Natural killer cell (primary cell): ENCODE results near the gene ZBTB7B. TPM values are rescaled to one million over a fixed set of nuclear protein-coding genes. Genes with fewer than 3 reads are reported as not detected.

Experiments used
- ATAC-seq, 3 donors: fragments of 150-1000 bp in 2 of 3; fragments of 200-7000 bp in 1 of 3; cut with Tn5 transposase; 1 replicate in 1 of 3; 2 replicates in 2 of 3; pipeline ENCODE4 v1.10.0; 2021; ENCODE audit warnings: mild to moderate bottlenecking in 2 of 3, moderate library complexity in 2 of 3
- DNase-seq, 2 donors: peaks; one replicate each; pipeline versions ENCODE4 v3.0.0 to v3.0.0-alpha.2; 2013 to 2021; ENCODE audit warnings: mixed read lengths in 1 of 2
- H3K27ac ChIP-seq: one replicate; pipeline ENCODE4 v1.5.1; 2013; ENCODE audit warnings: mild to moderate bottlenecking, low read length
- H3K27me3 ChIP-seq: one replicate; pipeline ENCODE4 v1.6.1; 2013; ENCODE audit warnings: low read length; ENCODE audit not compliant: control insufficient read depth, insufficient read depth
- H3K36me3 ChIP-seq: one replicate; pipeline ENCODE4 v1.6.1; 2013; ENCODE audit warnings: low read length; ENCODE audit not compliant: control insufficient read depth, insufficient read depth
- H3K4me1 ChIP-seq: one replicate; pipeline ENCODE4 v1.6.1; 2013; ENCODE audit warnings: low read length; ENCODE audit not compliant: control insufficient read depth, insufficient read depth
- H3K4me3 ChIP-seq: one replicate; pipeline ENCODE4 v1.5.1; 2013; ENCODE audit warnings: low read length
- H3K9me3 ChIP-seq: one replicate; pipeline ENCODE4 v1.6.1; 2013; ENCODE audit warnings: low read length; ENCODE audit not compliant: control insufficient read depth, insufficient read depth
- H3K27ac Mint-ChIP-seq, 2 donors: one replicate each; pipeline ENCODE4 v1.8.0; 2022; ENCODE audit warnings: mild to moderate bottlenecking in 2 of 2, mixed read lengths in 2 of 2, moderate library complexity in 1 of 2
- H3K27me3 Mint-ChIP-seq, 2 donors: one replicate each; pipeline ENCODE4 v1.8.0; 2022; ENCODE audit warnings: low read depth in 2 of 2, mixed read lengths in 2 of 2
- H3K36me3 Mint-ChIP-seq: one replicate; pipeline ENCODE4 v1.8.0; 2022; ENCODE audit warnings: mixed read lengths
- H3K4me1 Mint-ChIP-seq, 2 donors: one replicate each; pipeline ENCODE4 v1.8.0; 2022; ENCODE audit warnings: mixed read lengths in 2 of 2
- H3K4me3 Mint-ChIP-seq: one replicate; pipeline ENCODE4 v1.8.0; 2022; ENCODE audit warnings: mild to moderate bottlenecking, moderate library complexity, mixed read lengths
- H3K9me3 Mint-ChIP-seq, 2 donors: one replicate each; pipeline ENCODE4 v1.8.0; 2022; ENCODE audit warnings: mixed read lengths in 2 of 2
- whole genome bisulfite sequencing: methylation state at CpG from one replicate; pipeline ENCODE4 v1.1.7; 2013; ENCODE audit warnings: missing lambda C conversion rate; ENCODE audit not compliant: insufficient coverage; 5-methylcytosine and 5-hydroxymethylcytosine counted together
- intact Hi-C: fragments of 100-400 bp; cut with micrococcal nuclease; formaldehyde crosslinking; loops from one replicate; pipeline ENCODE4 v1.14.2; 2022
- total RNA-seq, 4 donors: library from RNA; stranded (reverse); fragments of 120-200 nt in 1 of 4; gene quantifications; one replicate each; pipeline versions ENCODE4 v1.2.3 to v1.2.4, GENCODE V29; 2013 to 2022
- TF ChIP-seq, protein P1 (sequence below): fragments of 200-600 bp; IDR thresholded peaks from one replicate; pipeline ENCODE4 v1.8.0; 2022; ENCODE audit warnings: antibody characterized with exemption

The ZBTB7B gene
- total RNA-seq, 3 donors from 2014 or later (not counting 1 experiment from before 2014, with no cell fraction given): 61.2 to 75.4 (median 63.3) TPM

DNA sequence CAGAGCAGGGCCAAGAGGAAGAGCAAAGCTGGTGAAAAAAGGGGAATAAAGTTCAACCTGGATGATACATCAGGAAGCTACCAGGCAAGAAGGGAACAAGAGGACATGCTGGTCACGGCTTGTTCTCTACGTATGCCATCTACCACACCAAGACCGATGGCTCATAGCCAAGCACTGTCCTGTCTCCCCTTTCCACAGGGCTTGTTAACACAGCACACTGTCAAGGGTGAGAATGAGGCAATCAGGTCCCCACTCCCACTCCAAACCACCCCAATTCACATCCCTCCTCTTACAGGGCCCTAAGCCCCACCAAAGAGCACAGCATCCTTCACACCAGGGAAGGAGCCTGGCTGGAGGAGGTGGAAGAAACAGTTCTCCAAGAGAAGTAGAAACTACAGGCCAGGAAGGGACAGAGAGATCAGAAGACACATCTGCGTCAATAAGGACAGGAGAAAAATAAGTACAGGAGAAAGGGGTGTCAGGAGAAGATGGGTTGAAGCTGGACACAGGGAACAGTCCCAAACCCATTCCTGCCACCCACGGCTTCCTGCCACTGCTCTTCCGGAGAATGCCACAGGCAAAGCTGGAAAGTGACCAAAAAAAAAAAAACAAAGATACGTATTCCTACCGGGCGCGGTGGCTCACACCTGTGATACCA is 31.1 kb upstream of the ZBTB7B start:
- peaks cover 43% of the 10 kb centered on the region for H3K4me1 ChIP-seq
- no peak overlapping the region for H3K27ac ChIP-seq
- H3K9me3 ChIP-seq: no peaks in the 10 kb centered on the region
- 89% methylated on average over 10 of the region's 10 CpGs for WGBS
- H3K9me3 Mint-ChIP-seq: no peaks in the 10 kb centered on the region
- H3K36me3 Mint-ChIP-seq: no peaks in the 10 kb centered on the region
- no peak for DNase-seq
- H3K4me1 Mint-ChIP-seq: peaks cover 20 to 37% of the 10 kb centered on the region in 2 donors
- TF ChIP-seq, protein P1, sequence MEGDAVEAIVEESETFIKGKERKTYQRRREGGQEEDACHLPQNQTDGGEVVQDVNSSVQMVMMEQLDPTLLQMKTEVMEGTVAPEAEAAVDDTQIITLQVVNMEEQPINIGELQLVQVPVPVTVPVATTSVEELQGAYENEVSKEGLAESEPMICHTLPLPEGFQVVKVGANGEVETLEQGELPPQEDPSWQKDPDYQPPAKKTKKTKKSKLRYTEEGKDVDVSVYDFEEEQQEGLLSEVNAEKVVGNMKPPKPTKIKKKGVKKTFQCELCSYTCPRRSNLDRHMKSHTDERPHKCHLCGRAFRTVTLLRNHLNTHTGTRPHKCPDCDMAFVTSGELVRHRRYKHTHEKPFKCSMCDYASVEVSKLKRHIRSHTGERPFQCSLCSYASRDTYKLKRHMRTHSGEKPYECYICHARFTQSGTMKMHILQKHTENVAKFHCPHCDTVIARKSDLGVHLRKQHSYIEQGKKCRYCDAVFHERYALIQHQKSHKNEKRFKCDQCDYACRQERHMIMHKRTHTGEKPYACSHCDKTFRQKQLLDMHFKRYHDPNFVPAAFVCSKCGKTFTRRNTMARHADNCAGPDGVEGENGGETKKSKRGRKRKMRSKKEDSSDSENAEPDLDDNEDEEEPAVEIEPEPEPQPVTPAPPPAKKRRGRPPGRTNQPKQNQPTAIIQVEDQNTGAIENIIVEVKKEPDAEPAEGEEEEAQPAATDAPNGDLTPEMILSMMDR: no peak
- intact Hi-C loops: loop anchor here (5.0 kb wide), 2 partner anchors 34 to 91 kb away; partner anchors contain the start of genes EFNA4 and PMVK
- no peak overlapping the region for H3K4me3 ChIP-seq
- H3K27ac Mint-ChIP-seq: peak overlapping the region in 1 of 2 donors; percentile 67
- no peak for ATAC-seq
- no peaks in the 10 kb centered on the region for H3K27me3 ChIP-seq
- no peaks in the 10 kb centered on the region for H3K27me3 Mint-ChIP-seq
- H3K4me3 Mint-ChIP-seq: peak overlapping the region; percentile 49
- peaks cover 22% of the 10 kb centered on the region for H3K36me3 ChIP-seq

DNA sequence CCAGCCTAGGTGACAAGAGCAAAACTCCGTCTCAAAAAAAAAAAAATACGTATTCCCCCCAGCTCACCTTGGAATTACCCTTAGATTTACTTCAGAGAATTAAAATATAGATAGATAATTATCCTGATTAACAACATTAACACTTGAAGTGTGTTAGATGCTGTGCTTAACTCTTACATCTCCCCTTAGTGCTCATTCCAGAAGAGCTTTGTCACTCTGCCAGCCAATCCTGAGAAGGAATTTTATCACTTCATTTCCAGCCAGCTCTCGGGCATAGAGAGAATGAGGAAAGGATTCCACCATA is 30.4 kb upstream of the ZBTB7B start:
- H3K36me3 ChIP-seq: peaks cover 15% of the 10 kb centered on the region
- TF ChIP-seq, protein P1: no peak
- DNase-seq (no peak), ATAC-seq (no peak)
- Mint-ChIP-seq H3K4me1 (peaks cover 20 to 37% of the 10 kb centered on the region in 2 donors), H3K9me3 (no peaks in the 10 kb centered on the region), H3K27ac (no peak overlapping the region), H3K27me3 (no peaks in the 10 kb centered on the region), H3K4me3 (peak overlapping the region; percentile 75), H3K36me3 (no peaks in the 10 kb centered on the region)
- WGBS: no CpG with 5 or more reads among the region's 3 CpGs
- no peak overlapping the region for H3K4me3 ChIP-seq
- H3K9me3 ChIP-seq: no peaks in the 10 kb centered on the region
- H3K27ac ChIP-seq: no peak overlapping the region
- no peaks in the 10 kb centered on the region for H3K27me3 ChIP-seq
- intact Hi-C loops: loop anchor here (5.0 kb wide), 2 partner anchors 35 to 90 kb away; partner anchors contain the start of genes EFNA4 and PMVK
- H3K4me1 ChIP-seq: peaks cover 43% of the 10 kb centered on the region

DNA sequence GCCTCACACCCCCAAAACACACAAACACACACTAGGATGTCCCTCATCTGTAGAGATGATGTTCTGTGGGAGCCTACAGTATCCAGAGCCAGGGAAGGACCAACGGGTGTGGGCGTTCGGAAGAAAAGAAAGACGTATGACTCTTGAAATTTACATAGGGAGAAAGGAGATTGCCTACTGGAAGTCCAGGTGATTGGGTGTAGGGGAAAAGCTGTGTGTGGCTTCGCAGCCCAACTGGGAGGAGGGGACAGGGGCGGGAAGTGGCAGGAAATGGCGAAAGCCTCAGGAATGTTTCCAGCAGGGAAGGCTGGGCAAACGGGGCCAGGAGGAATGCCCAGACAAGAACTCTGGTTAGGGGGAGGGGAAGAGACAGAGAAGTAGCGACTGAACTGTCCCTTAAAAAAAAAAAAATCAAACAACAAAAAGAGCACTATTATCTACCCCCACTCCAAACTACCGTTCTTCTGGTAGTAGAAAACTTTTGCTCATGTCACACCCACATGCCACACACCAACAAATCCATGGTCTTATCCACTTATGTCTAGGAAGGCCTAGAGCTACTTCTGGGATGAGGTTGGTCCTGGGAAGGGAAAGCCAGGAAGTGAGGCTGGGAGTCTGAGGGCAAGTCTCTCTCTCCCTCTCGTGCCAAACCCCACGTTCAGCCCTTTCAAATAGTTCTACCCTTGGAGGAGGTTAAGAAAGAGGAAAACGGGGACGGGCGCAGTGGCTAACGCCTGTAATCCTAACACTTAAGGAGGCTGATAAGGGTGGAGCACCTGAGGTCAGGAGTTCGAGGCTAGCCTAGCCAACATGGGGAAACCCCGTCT is 29.9 kb upstream of the ZBTB7B start:
- H3K9me3 ChIP-seq: no peaks in the 10 kb centered on the region
- no peak for ATAC-seq
- H3K27me3 ChIP-seq: no peaks in the 10 kb centered on the region
- Mint-ChIP-seq H3K4me3 (peak overlapping the region; percentile 75), H3K9me3 (no peaks in the 10 kb centered on the region), H3K27ac (no peak overlapping the region), H3K4me1 (peaks cover 20 to 37% of the 10 kb centered on the region in 2 donors), H3K27me3 (no peaks in the 10 kb centered on the region), H3K36me3 (no peaks in the 10 kb centered on the region)
- intact Hi-C loops: loop anchor here (5.0 kb wide), 2 partner anchors 35 to 90 kb away; partner anchors contain the start of genes EFNA4 and PMVK
- peak overlapping the region; percentile 99 for H3K27ac ChIP-seq
- TF ChIP-seq, protein P1: no peak
- H3K36me3 ChIP-seq: peaks cover 10% of the 10 kb centered on the region
- H3K4me3 ChIP-seq: no peak overlapping the region
- peak in 1 of 2 donors; percentile 40 for DNase-seq
- peaks cover 43% of the 10 kb centered on the region for H3K4me1 ChIP-seq
- 76% methylated on average over 14 of the region's 18 CpGs for WGBS
